Neural cell (in vitro differentiated cells): ENCODE data around the gene IL17B. TPM values are rescaled to one million over a fixed set of nuclear protein-coding genes. Genes with fewer than 3 reads are reported as not detected.

ENCODE experiments used
- H2AFZ ChIP-seq: fragments of 200-600, 300-800 bp; sonication (generic), shearing (Covaris generic); 2 replicates; pipeline ENCODE4 v1.6.0; 2014; ENCODE audit warnings: low read depth, mild to moderate bottlenecking, antibody characterized with exemption, low read length, moderate library complexity
- H3F3A ChIP-seq: fragments of 200-600 bp; shearing (Covaris generic); 2 replicates; pipeline ENCODE4 v1.6.1; 2016; ENCODE audit warnings: mild to moderate bottlenecking, moderate library complexity, mixed read lengths, antibody characterized with exemption, low read length; ENCODE audit not compliant: insufficient read depth, poor library complexity, severe bottlenecking
- H3K27ac ChIP-seq: fragments of 200-600, 300-800 bp; sonication (generic), shearing (Covaris generic); 2 replicates; pipeline ENCODE4 v1.5.1; 2014; ENCODE audit warnings: mild to moderate bottlenecking, low read length, moderate library complexity
- H3K27me3 ChIP-seq: fragments of 300-800, 200-600 bp; sonication (generic), shearing (Covaris generic); 2 replicates; pipeline ENCODE4 v1.6.0; 2014; ENCODE audit warnings: mild to moderate bottlenecking, low read depth, low read length, moderate library complexity; ENCODE audit not compliant: insufficient read depth
- H3K36me3 ChIP-seq: fragments of 300-800, 200-600 bp; sonication (generic), shearing (Covaris generic); 2 replicates; pipeline ENCODE4 v1.5.1; 2014; ENCODE audit warnings: mild to moderate bottlenecking, antibody characterized with exemption, low read length, moderate library complexity; ENCODE audit not compliant: insufficient read depth
- H3K4me2 ChIP-seq: fragments of 300-800, 200-600 bp; sonication (generic), shearing (Covaris generic); 2 replicates; pipeline ENCODE4 v1.6.0; 2014; ENCODE audit warnings: mild to moderate bottlenecking, low read length
- H3K4me3 ChIP-seq: fragments of 300-800, 200-600 bp; sonication (generic), shearing (Covaris generic); 2 replicates; pipeline ENCODE4 v1.5.1; 2014; ENCODE audit warnings: mild to moderate bottlenecking, low read length, moderate library complexity
- H3K79me2 ChIP-seq: fragments of 200-600 bp; shearing (Covaris generic); replicated peaks from 2 replicates; pipeline ENCODE4 v1.6.0; 2014; ENCODE audit warnings: mild to moderate bottlenecking, low read length, moderate library complexity; ENCODE audit not compliant: insufficient read depth
- H3K9ac ChIP-seq: fragments of 300-800, 200-600 bp; sonication (generic), shearing (Covaris generic); 2 replicates; pipeline ENCODE4 v1.6.1; 2016; ENCODE audit warnings: mild to moderate bottlenecking, low read length, mixed read lengths
- H3K9me2 ChIP-seq: fragments of 200-600 bp; shearing (Covaris generic); 2 replicates; pipeline ENCODE4 v1.6.1; 2016; ENCODE audit warnings: mild to moderate bottlenecking, low read length, mixed read lengths; ENCODE audit not compliant: insufficient read depth
- H3K9me3 ChIP-seq: fragments of 200-600, 300-800 bp; sonication (generic), shearing (Covaris generic); 2 replicates; pipeline ENCODE4 v1.6.1; 2016; ENCODE audit warnings: mild to moderate bottlenecking, mixed run types, low read length, moderate library complexity, mixed read lengths
- H4K20me1 ChIP-seq: fragments of 200-600 bp; shearing (Covaris generic); 2 replicates; pipeline ENCODE4 v1.6.1; 2016; ENCODE audit warnings: mild to moderate bottlenecking, mixed run types; ENCODE audit not compliant: insufficient read depth
- CTCF ChIP-seq: fragments of 450-650 bp; IDR thresholded peaks from 2 replicates; pipeline ENCODE4 v1.5.1; 2014; ENCODE audit warnings: antibody characterized with exemption, mild to moderate bottlenecking, moderate library complexity; ENCODE audit not compliant: poor library complexity, severe bottlenecking
- EP300 ChIP-seq: fragments of 450-650 bp; conservative IDR thresholded peaks from 2 replicates; pipeline ENCODE4 v1.6.1; 2014; ENCODE audit warnings: antibody characterized with exemption, mild to moderate bottlenecking, moderate library complexity; ENCODE audit not compliant: poor library complexity, severe bottlenecking
- EZH2 ChIP-seq: fragments of 200-600, 300-800 bp; shearing (Covaris generic), sonication (generic); IDR thresholded peaks from 2 replicates; pipeline ENCODE4 v1.6.1; 2014; ENCODE audit warnings: antibody characterized with exemption, low read length, borderline replicate concordance, mild to moderate bottlenecking; ENCODE audit not compliant: insufficient read depth, poor library complexity, severe bottlenecking
- MXI1 ChIP-seq: fragments of 450-650 bp; conservative IDR thresholded peaks from 2 replicates; pipeline ENCODE4 v1.6.1; 2014; ENCODE audit warnings: antibody characterized with exemption, mild to moderate bottlenecking; ENCODE audit not compliant: poor library complexity, severe bottlenecking
- POLR2AphosphoS5 ChIP-seq: IDR thresholded peaks from 2 replicates; pipeline ENCODE4 v1.6.1; 2012
- RAD21 ChIP-seq: fragments of 450-650 bp; conservative IDR thresholded peaks from 2 replicates; pipeline ENCODE4 v1.6.1; 2014; ENCODE audit warnings: antibody characterized with exemption, mild to moderate bottlenecking, moderate library complexity
- REST ChIP-seq: IDR thresholded peaks from 2 replicates; pipeline ENCODE4 v1.6.1; 2012; ENCODE audit warnings: borderline replicate concordance
- SMC3 ChIP-seq: fragments of 450-650 bp; conservative IDR thresholded peaks from 2 replicates; pipeline ENCODE4 v1.6.1; 2014; ENCODE audit warnings: antibody characterized with exemption, mild to moderate bottlenecking, moderate library complexity; ENCODE audit not compliant: poor library complexity
- TAF1 ChIP-seq: IDR thresholded peaks from 2 replicates; pipeline ENCODE4 v1.6.1; 2012; ENCODE audit warnings: low read depth
- polyA plus RNA-seq: library from polyadenylated mRNA; depleted of rRNA; stranded (reverse); fragments of >200 nt; gene quantifications from 2 replicates; pipeline ENCODE4 v1.2.3, GENCODE V29; 2014

IL17B gene
- polyA plus RNA-seq, 1 donor from 2014 or later, result not detected

GRCh38 chr5:149367972-149368645 is 11.0 kb downstream of the IL17B start:
- Histone ChIP-seq H3K79me2 (no peaks in the 10 kb centered on the region), H3F3A (no peaks in the 10 kb centered on the region), H4K20me1 (no peaks in the 10 kb centered on the region), H3K4me2 (no peak overlapping the region), H3K4me3 (no peak overlapping the region), H3K9ac (no peak overlapping the region), H3K27me3 (no peaks in the 10 kb centered on the region), H2AFZ (no peak overlapping the region), H3K27ac (no peak overlapping the region), H3K36me3 (no peaks in the 10 kb centered on the region), H3K9me2 (no peaks in the 10 kb centered on the region), H3K9me3 (no peaks in the 10 kb centered on the region)
- no peak for TF ChIP-seq REST
- TF ChIP-seq EP300, result no peak
- TF ChIP-seq TAF1, result no peak
- TF ChIP-seq POLR2AphosphoS5, result no peak
- TF ChIP-seq SMC3, result no peak
- TF ChIP-seq RAD21, result no peak
- no peak for TF ChIP-seq MXI1
- no peak for TF ChIP-seq CTCF
- TF ChIP-seq EZH2, result no peak

- no peaks in the 10 kb centered on the region for H3K9me3 ChIP-seq
- no peak overlapping the region for H3K9ac ChIP-seq
- H3K36me3 ChIP-seq, result no peaks in the 10 kb centered on the region
- H3K27ac ChIP-seq, result no peak overlapping the region
- no peak overlapping the region for H3K4me3 ChIP-seq
- no peaks in the 10 kb centered on the region for H3K79me2 ChIP-seq
- no peaks in the 10 kb centered on the region for H3K9me2 ChIP-seq
- no peaks in the 10 kb centered on the region for H3F3A ChIP-seq
- H2AFZ ChIP-seq, result no peak overlapping the region
- no peaks in the 10 kb centered on the region for H4K20me1 ChIP-seq
- no peak overlapping the region for H3K4me2 ChIP-seq
- no peaks in the 10 kb centered on the region for H3K27me3 ChIP-seq
- no peak for TF ChIP-seq POLR2AphosphoS5
- TF ChIP-seq CTCF, result peak; percentile 51
These were observed 11.7 kb downstream of the IL17B start for GRCh38 chr5:149367249-149367971.
